Brain microvascular endothelial cell (primary cell): ENCODE data around the gene SLC25A4.
A peak's percentile ranks its signal among the peaks of the same experiment; 100 is the strongest.

Experiments
- DNase-seq: peaks from one replicate; pipeline ENCODE4 v3.0.0-alpha.2; 2020
- H3K27ac ChIP-seq: fragments of 250-450 bp; sonication (Bioruptor Pico); 2 replicates; pipeline ENCODE4 v1.5.1; 2020; ENCODE audit warnings: mild to moderate bottlenecking, moderate library complexity
- H3K27me3 ChIP-seq: fragments of 250-450 bp; sonication (Bioruptor Pico); replicated peaks from 2 replicates; pipeline ENCODE4 v1.5.1; 2020; ENCODE audit warnings: mild to moderate bottlenecking
- H3K36me3 ChIP-seq: fragments of 250-450 bp; sonication (Bioruptor Pico); replicated peaks from 2 replicates; pipeline ENCODE4 v1.5.1; 2020; ENCODE audit warnings: mild to moderate bottlenecking
- H3K4me3 ChIP-seq: 2 replicates; pipeline ENCODE4 v1.5.1; 2011; ENCODE audit warnings: low read depth, mild to moderate bottlenecking, control low read depth, low read length, moderate library complexity
- in situ Hi-C: cut with HindIII; loops from 2 replicates; pipeline ENCODE4 v1.10.0; 2017; ENCODE audit warnings: low sequenced_read_pairs, low pct_ligation_motif_present
- TF ChIP-seq, protein P1 (sequence below): IDR thresholded peaks from 2 replicates; pipeline ENCODE4 v1.5.1; 2011; ENCODE audit warnings: low read depth, mild to moderate bottlenecking, moderate library complexity, low read length, control low read depth, inconsistent platforms; ENCODE audit errors: missing control alignments

SLC25A4 gene

GRCh38 chr4:185144601-185145240 is 1.7 kb downstream of the SLC25A4 start:
- in situ Hi-C loops = no loop called here
- no peak overlapping the region for H3K27ac ChIP-seq
- H3K27me3 ChIP-seq = no peaks in the 10 kb centered on the region
- TF ChIP-seq, protein P1, sequence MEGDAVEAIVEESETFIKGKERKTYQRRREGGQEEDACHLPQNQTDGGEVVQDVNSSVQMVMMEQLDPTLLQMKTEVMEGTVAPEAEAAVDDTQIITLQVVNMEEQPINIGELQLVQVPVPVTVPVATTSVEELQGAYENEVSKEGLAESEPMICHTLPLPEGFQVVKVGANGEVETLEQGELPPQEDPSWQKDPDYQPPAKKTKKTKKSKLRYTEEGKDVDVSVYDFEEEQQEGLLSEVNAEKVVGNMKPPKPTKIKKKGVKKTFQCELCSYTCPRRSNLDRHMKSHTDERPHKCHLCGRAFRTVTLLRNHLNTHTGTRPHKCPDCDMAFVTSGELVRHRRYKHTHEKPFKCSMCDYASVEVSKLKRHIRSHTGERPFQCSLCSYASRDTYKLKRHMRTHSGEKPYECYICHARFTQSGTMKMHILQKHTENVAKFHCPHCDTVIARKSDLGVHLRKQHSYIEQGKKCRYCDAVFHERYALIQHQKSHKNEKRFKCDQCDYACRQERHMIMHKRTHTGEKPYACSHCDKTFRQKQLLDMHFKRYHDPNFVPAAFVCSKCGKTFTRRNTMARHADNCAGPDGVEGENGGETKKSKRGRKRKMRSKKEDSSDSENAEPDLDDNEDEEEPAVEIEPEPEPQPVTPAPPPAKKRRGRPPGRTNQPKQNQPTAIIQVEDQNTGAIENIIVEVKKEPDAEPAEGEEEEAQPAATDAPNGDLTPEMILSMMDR = no peak
- no peaks in the 10 kb centered on the region for H3K36me3 ChIP-seq
- H3K4me3 ChIP-seq = no peak overlapping the region
- no peak for DNase-seq

- DNase-seq = peak; percentile 52
- TF ChIP-seq, protein P1 = no peak
- Histone ChIP-seq H3K27ac (no peak overlapping the region), H3K4me3 (no peak overlapping the region), H3K36me3 (peaks cover 2% of the 10 kb centered on the region), H3K27me3 (no peaks in the 10 kb centered on the region)
- in situ Hi-C loops = no loop called here
Observed at GRCh38 chr4:185145572-185145971, 2.5 kb downstream of the SLC25A4 start.

DNA sequence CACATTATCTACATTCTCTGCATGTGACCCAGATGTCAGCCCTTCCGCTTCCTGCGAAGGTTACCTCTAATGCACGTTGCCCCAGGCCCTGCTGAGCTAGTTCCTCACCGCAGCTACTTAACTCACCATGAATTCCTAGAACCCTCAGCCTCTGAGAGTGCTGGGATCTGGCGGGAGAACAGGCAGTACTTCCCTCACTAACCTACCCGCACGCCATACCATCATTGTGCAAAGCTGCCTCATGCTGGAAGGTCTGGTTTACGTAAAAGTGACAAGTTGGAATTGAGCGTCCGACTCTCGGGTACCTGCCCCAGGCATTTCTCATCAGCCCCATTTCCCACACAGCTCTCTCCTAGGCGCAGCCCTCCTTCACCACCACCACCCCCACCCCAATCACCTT is 6.3 kb downstream of the SLC25A4 start:
- Histone ChIP-seq H3K27me3 (no peaks in the 10 kb centered on the region), H3K4me3 (no peak overlapping the region), H3K27ac (no peak overlapping the region), H3K36me3 (peaks cover 5% of the 10 kb centered on the region)
- in situ Hi-C loops = no loop called here
- TF ChIP-seq, protein P1 = no peak
- DNase-seq = no peak

- no peak for DNase-seq
- H3K27me3 ChIP-seq = no peaks in the 10 kb centered on the region
- TF ChIP-seq, protein P1 = no peak
- no peak overlapping the region for H3K27ac ChIP-seq
- in situ Hi-C loops = no loop called here
- no peak overlapping the region for H3K4me3 ChIP-seq
- peaks cover 5% of the 10 kb centered on the region for H3K36me3 ChIP-seq
Observed at GRCh38 chr4:185151296-185151695, 8.2 kb downstream of the SLC25A4 start.

GRCh38 chr4:185165605-185166063 is 22.6 kb downstream of the SLC25A4 start:
- no peak overlapping the region for H3K4me3 ChIP-seq
- in situ Hi-C loops = no loop called here
- H3K27me3 ChIP-seq = no peaks in the 10 kb centered on the region
- peak; percentile 74 for DNase-seq
- H3K27ac ChIP-seq = no peak overlapping the region
- TF ChIP-seq, protein P1 = no peak
- peaks cover 3% of the 10 kb centered on the region for H3K36me3 ChIP-seq

GRCh38 chr4:185167234-185167633 is 24.2 kb downstream of the SLC25A4 start:
- Histone ChIP-seq H3K27ac (no peak overlapping the region), H3K36me3 (no peaks in the 10 kb centered on the region), H3K27me3 (no peaks in the 10 kb centered on the region), H3K4me3 (no peak overlapping the region)
- peak; percentile 31 for DNase-seq
- TF ChIP-seq, protein P1 = no peak
- in situ Hi-C loops = no loop called here
